ENCODE measurements around the gene VRK3. TPM values are rescaled to one million over a fixed set of nuclear protein-coding genes. Genes with fewer than 3 reads are reported as not detected.

Gene VRK3
- total RNA-seq, 5 donors from 2014 or later (not counting 1 experiment from before 2014, with no cell fraction given) = 84.0 to 104 (median 99.3) TPM

DNA sequence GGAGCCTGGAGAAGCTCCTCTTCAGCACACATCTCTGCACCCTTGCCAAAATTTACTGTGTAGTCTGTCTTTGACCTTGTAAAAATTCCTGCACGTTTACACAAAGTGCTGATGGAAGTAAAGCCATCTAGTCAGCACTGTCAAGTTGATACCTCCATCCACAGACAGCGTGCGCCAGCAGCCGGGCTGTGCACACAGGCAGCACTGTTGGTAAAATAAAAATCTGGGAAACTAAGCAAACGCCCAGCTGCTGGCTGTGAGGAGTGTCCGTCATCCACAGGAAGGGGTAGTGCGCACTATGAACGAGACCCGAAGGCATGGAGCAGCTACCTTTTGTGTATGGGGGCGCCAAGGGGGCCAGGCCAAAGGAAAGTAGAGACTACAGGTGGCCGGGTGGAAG is 46.8 kb downstream of the VRK3 start:
- ChIA-PET POLR2A (no interaction called here), CTCF (no interaction called here)
- H3K4me3 ChIP-seq (ENCODE audit: control insufficient read depth in 1 of 2, extremely low read depth in 1 of 2, low read length in 1 of 2) = no peak overlapping the region
- H3K4me1 ChIP-seq (ENCODE audit: control insufficient read depth in 1 of 2, extremely low read depth in 1 of 2, insufficient read depth in 2 of 2, low read length in 2 of 2) = peaks cover 0 to 3% of the 10 kb centered on the region in 2 experiments
- ATAC-seq (replicated peaks in 1 of 4) = no peak
- Mint-ChIP-seq H3K36me3 (peaks cover 25% of the 10 kb centered on the region), H3K27ac (no peak overlapping the region), H3K4me1 (peaks cover 0 to 4% (median 2%) of the 10 kb centered on the region in 3 donors), H3K27me3 (no peaks in the 10 kb centered on the region), H3K4me3 (no peak overlapping the region), H3K9me3 (no peaks in the 10 kb centered on the region)
- DNase-seq = no peak
- no peaks in the 10 kb centered on the region for H3K9me3 ChIP-seq
- no peak overlapping the region for H3K27ac ChIP-seq (ENCODE audit: low read length)
- 94% methylated on average over 8 of the region's 11 CpGs for WGBS (ENCODE audit: insufficient coverage)
- H3K27me3 ChIP-seq (replicated peaks in 1 of 2; ENCODE audit: control insufficient read depth in 2 of 2, extremely low read depth in 1 of 2, insufficient read depth in 2 of 2, low read length in 1 of 2) = no peaks in the 10 kb centered on the region
- H3K36me3 ChIP-seq (ENCODE audit: control insufficient read depth in 2 of 2, extremely low read depth in 1 of 2, insufficient read depth in 1 of 2, low read length in 1 of 2) = peaks cover 7 to 63% of the 10 kb centered on the region in 2 donors

DNA sequence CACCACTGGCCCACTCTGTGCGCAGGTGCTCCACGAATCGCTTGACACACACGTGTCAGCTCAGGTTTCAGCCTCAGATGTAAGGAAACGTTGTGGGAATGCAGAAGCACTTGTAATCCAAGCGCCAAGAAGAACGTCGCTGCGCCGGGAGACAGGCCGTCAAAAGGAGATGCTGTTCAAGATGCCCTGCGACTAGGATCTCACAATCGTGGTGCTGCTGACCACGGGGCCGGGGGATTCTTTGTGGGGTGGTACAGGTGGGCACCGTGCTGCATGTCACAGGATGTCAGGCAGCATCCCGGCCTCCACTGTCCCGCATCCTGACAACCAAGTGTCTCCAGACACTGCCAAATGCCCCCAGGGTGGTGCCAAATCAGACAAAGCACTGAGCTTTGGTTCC is 47.3 kb downstream of the VRK3 start:
- H3K27me3 ChIP-seq (replicated peaks in 1 of 2; ENCODE audit: control insufficient read depth in 2 of 2, extremely low read depth in 1 of 2, insufficient read depth in 2 of 2, low read length in 1 of 2) = no peaks in the 10 kb centered on the region
- H3K27ac Mint-ChIP-seq = no peak overlapping the region

DNA sequence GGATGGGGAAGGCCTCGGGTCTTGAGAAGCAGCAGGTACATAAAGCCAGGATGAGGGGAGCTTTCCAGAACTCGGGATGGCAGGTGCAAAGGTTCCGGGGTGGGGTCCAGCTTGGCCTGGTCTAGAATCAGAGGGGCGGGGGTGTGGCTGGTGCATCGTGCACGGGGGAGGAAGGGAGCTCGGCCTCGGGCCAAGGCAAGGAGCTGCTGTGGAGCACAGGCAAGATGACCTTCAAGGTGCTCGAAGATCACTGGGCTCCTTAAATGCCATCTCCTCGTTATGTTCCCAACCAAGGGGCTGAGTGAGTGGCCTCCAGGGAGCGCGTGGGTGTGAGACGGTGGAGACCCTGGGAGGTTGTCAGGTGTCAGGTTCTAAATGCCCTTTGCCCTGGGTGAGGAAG is 48.1 kb downstream of the VRK3 start:
- Histone ChIP-seq H3K4me1 (ENCODE audit: control insufficient read depth in 1 of 2, extremely low read depth in 1 of 2, insufficient read depth in 2 of 2, low read length in 2 of 2) (no peaks in the 10 kb centered on the region), H3K27me3 (replicated peaks in 1 of 2; ENCODE audit: control insufficient read depth in 2 of 2, extremely low read depth in 1 of 2, insufficient read depth in 2 of 2, low read length in 1 of 2) (no peaks in the 10 kb centered on the region), H3K27ac (ENCODE audit: low read length) (no peak overlapping the region), H3K9me3 (no peaks in the 10 kb centered on the region), H3K36me3 (ENCODE audit: control insufficient read depth in 2 of 2, extremely low read depth in 1 of 2, insufficient read depth in 1 of 2, low read length in 1 of 2) (peaks cover 7 to 59% of the 10 kb centered on the region in 2 donors), H3K4me3 (ENCODE audit: control insufficient read depth in 1 of 2, extremely low read depth in 1 of 2, low read length in 1 of 2) (no peak overlapping the region)
- DNase-seq (no peak), ATAC-seq (replicated peaks in 1 of 4) (no peak)
- ChIA-PET CTCF (no interaction called here), POLR2A (no interaction called here)
- Mint-ChIP-seq H3K36me3 (peaks cover 25% of the 10 kb centered on the region), H3K27me3 (no peaks in the 10 kb centered on the region), H3K4me1 (no peaks in the 10 kb centered on the region), H3K9me3 (no peaks in the 10 kb centered on the region), H3K4me3 (no peak overlapping the region), H3K27ac (no peak overlapping the region)
- 97% methylated on average over 12 of the region's 13 CpGs for WGBS (ENCODE audit: insufficient coverage)

More for the DNA sequence above, 47.3 kb downstream of the VRK3 start:
- Mint-ChIP-seq H3K4me1 (peaks cover 0 to 4% (median 2%) of the 10 kb centered on the region in 3 donors), H3K36me3 (peaks cover 25% of the 10 kb centered on the region), H3K4me3 (no peak overlapping the region), H3K9me3 (no peaks in the 10 kb centered on the region), H3K27me3 (no peaks in the 10 kb centered on the region)
- no peaks in the 10 kb centered on the region for H3K9me3 ChIP-seq
- no peaks in the 10 kb centered on the region for H3K4me1 ChIP-seq (ENCODE audit: control insufficient read depth in 1 of 2, extremely low read depth in 1 of 2, insufficient read depth in 2 of 2, low read length in 2 of 2)
- POLR2A ChIA-PET = no interaction called here
- CTCF ChIA-PET = no interaction called here
- ATAC-seq (replicated peaks in 1 of 4) (no peak), DNase-seq (no peak)
- H3K36me3 ChIP-seq (ENCODE audit: control insufficient read depth in 2 of 2, extremely low read depth in 1 of 2, insufficient read depth in 1 of 2, low read length in 1 of 2) = peaks cover 7 to 63% of the 10 kb centered on the region in 2 donors
- no peak overlapping the region for H3K27ac ChIP-seq (ENCODE audit: low read length)
- H3K4me3 ChIP-seq (ENCODE audit: control insufficient read depth in 1 of 2, extremely low read depth in 1 of 2, low read length in 1 of 2) = no peak overlapping the region
- WGBS (ENCODE audit: insufficient coverage) = 94% methylated on average over 18 of the region's 18 CpGs

DNA sequence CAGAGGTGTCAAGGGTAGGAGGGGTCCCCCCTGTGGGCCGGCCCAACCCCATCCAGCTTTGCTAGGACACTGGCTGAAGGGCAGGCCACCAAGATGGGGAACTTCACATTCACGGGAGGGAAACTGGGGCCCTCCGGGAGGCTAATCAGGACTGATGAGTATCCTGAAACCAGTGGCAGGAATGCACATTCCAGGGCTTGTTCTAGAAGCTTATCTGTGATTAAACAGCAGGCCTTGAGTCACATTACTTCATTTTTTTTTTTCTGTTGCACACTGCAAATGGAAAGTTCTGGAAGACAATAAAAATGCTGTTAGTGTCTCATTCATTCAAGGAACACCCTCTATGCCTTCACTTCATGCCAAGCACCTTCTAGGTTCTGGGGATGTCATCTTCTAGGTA is 48.7 kb downstream of the VRK3 start:
- Mint-ChIP-seq H3K27me3 (no peaks in the 10 kb centered on the region), H3K4me1 (no peaks in the 10 kb centered on the region), H3K27ac (no peak overlapping the region), H3K9me3 (no peaks in the 10 kb centered on the region), H3K36me3 (peaks cover 20% of the 10 kb centered on the region), H3K4me3 (no peak overlapping the region)
- Histone ChIP-seq H3K27ac (ENCODE audit: low read length) (no peak overlapping the region), H3K4me1 (ENCODE audit: control insufficient read depth in 1 of 2, extremely low read depth in 1 of 2, insufficient read depth in 2 of 2, low read length in 2 of 2) (no peaks in the 10 kb centered on the region), H3K9me3 (no peaks in the 10 kb centered on the region), H3K36me3 (ENCODE audit: control insufficient read depth in 2 of 2, extremely low read depth in 1 of 2, insufficient read depth in 1 of 2, low read length in 1 of 2) (peaks cover 7 to 55% of the 10 kb centered on the region in 2 donors), H3K4me3 (ENCODE audit: control insufficient read depth in 1 of 2, extremely low read depth in 1 of 2, low read length in 1 of 2) (no peak overlapping the region), H3K27me3 (replicated peaks in 1 of 2; ENCODE audit: control insufficient read depth in 2 of 2, extremely low read depth in 1 of 2, insufficient read depth in 2 of 2, low read length in 1 of 2) (no peaks in the 10 kb centered on the region)
- DNase-seq (no peak), ATAC-seq (replicated peaks in 1 of 4) (no peak)
- 100% methylated on average over 3 of the region's 3 CpGs for WGBS (ENCODE audit: insufficient coverage)
- POLR2A ChIA-PET = no interaction called here
- CTCF ChIA-PET = no interaction called here

DNA sequence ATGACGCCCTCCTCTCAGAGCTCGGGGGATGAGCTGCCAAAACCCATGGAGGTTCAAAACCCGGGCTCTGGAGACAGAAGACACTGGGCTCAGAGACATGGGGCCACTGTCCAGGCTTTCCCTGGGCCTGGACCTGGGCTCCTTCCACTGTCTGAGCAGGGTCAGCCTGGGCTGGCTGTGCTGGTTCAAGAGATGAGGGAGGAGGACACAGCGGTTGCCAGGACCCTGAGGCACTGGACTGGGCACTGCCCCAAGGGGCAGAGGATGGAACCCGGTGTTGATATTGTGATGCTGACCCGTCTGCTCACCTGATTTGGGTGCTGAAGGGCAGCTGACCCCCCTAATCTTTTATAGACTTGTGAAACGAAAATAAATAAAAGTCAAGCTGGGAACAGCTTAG is 50.1 kb downstream of the VRK3 start:
- DNase-seq (no peak), ATAC-seq (replicated peaks in 1 of 4) (no peak)
- Mint-ChIP-seq H3K27ac (no peak overlapping the region), H3K4me3 (no peak overlapping the region), H3K9me3 (no peaks in the 10 kb centered on the region), H3K36me3 (peaks cover 15% of the 10 kb centered on the region), H3K4me1 (no peaks in the 10 kb centered on the region), H3K27me3 (no peaks in the 10 kb centered on the region)
- H3K27ac ChIP-seq (ENCODE audit: low read length) = no peak overlapping the region
- POLR2A ChIA-PET = no interaction called here
- CTCF ChIA-PET = no interaction called here
- H3K27me3 ChIP-seq (replicated peaks in 1 of 2; ENCODE audit: control insufficient read depth in 2 of 2, extremely low read depth in 1 of 2, insufficient read depth in 2 of 2, low read length in 1 of 2) = no peaks in the 10 kb centered on the region
- H3K4me1 ChIP-seq (ENCODE audit: control insufficient read depth in 1 of 2, extremely low read depth in 1 of 2, insufficient read depth in 2 of 2, low read length in 2 of 2) = no peaks in the 10 kb centered on the region
- H3K4me3 ChIP-seq (ENCODE audit: control insufficient read depth in 1 of 2, extremely low read depth in 1 of 2, low read length in 1 of 2) = no peak overlapping the region
- 77% methylated on average over 3 of the region's 7 CpGs for WGBS (ENCODE audit: insufficient coverage)
- H3K9me3 ChIP-seq = no peaks in the 10 kb centered on the region
- H3K36me3 ChIP-seq (ENCODE audit: control insufficient read depth in 2 of 2, extremely low read depth in 1 of 2, insufficient read depth in 1 of 2, low read length in 1 of 2) = peaks cover 3 to 45% of the 10 kb centered on the region in 2 donors

DNA sequence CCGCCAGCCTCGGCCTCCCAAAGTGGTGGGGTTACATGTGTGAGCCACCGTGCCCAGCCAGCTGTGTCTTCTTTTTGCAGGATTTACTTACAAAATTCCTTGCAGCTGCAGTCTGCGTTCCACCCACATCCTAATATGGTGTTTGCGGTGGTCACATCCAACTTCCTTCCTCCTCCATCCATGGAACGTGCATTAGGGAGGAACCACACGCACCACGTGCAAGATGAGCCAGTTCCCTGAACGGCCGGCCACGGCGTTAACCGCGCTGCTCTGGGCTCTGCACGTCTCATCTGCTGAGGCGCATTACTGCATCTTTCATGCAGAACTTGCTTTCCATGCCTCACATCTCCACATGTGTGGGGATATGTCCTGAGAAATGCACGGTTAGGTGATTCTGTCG is 51.2 kb downstream of the VRK3 start:
- Mint-ChIP-seq H3K9me3 (no peaks in the 10 kb centered on the region), H3K4me3 (no peak overlapping the region), H3K27ac (no peak overlapping the region), H3K27me3 (peaks cover 0 to 3% of the 10 kb centered on the region in 2 donors), H3K4me1 (no peaks in the 10 kb centered on the region), H3K36me3 (peaks cover 15% of the 10 kb centered on the region)
- ATAC-seq (replicated peaks in 1 of 4) = no peak
- H3K27ac ChIP-seq (ENCODE audit: low read length) = no peak overlapping the region
- peaks cover 3 to 37% of the 10 kb centered on the region in 2 donors for H3K36me3 ChIP-seq (ENCODE audit: control insufficient read depth in 2 of 2, extremely low read depth in 1 of 2, insufficient read depth in 1 of 2, low read length in 1 of 2)
- POLR2A ChIA-PET = no interaction called here
- H3K4me3 ChIP-seq (ENCODE audit: control insufficient read depth in 1 of 2, extremely low read depth in 1 of 2, low read length in 1 of 2) = no peak overlapping the region
- H3K9me3 ChIP-seq = no peaks in the 10 kb centered on the region
- CTCF ChIA-PET = interaction anchor here in 1 of 2 donors (0.6 kb wide), 1 partner anchor 17 kb away, joined by 3 read pairs; no protein-coding TSS in a partner anchor
- DNase-seq = no peak
- WGBS (ENCODE audit: insufficient coverage) = 95% methylated on average over 4 of the region's 18 CpGs
- H3K27me3 ChIP-seq (replicated peaks in 1 of 2; ENCODE audit: control insufficient read depth in 2 of 2, extremely low read depth in 1 of 2, insufficient read depth in 2 of 2, low read length in 1 of 2) = peaks cover 0 to 4% of the 10 kb centered on the region in 2 experiments
- no peaks in the 10 kb centered on the region for H3K4me1 ChIP-seq (ENCODE audit: control insufficient read depth in 1 of 2, extremely low read depth in 1 of 2, insufficient read depth in 2 of 2, low read length in 2 of 2)

DNA sequence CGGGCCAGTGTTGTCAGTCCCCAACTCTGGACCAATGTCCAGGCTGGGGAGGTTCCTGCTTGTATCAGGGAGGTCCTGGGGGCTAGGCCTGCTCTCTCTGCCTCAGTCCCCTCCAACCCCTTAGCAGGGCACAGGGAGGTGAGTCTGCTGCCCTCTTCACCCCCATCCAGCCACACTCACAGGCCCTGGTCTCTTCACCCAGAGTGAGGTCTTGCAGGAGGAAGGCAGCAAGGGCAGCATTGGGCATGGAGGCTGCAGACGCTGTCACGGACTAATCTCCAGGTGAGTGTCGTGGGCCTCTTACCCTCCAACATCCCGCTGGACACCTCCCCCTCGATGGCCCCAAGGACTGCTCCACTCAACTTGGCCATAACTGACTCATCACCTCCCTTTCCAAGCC is 52.3 kb downstream of the VRK3 start:
- H3K36me3 Mint-ChIP-seq = peaks cover 10% of the 10 kb centered on the region
- ChIA-PET CTCF (no interaction called here), POLR2A (no interaction called here)
- Histone ChIP-seq H3K27me3 (replicated peaks in 1 of 2; ENCODE audit: control insufficient read depth in 2 of 2, extremely low read depth in 1 of 2, insufficient read depth in 2 of 2, low read length in 1 of 2) (peaks cover 0 to 14% of the 10 kb centered on the region in 2 experiments), H3K9me3 (no peaks in the 10 kb centered on the region), H3K4me1 (ENCODE audit: control insufficient read depth in 1 of 2, extremely low read depth in 1 of 2, insufficient read depth in 2 of 2, low read length in 2 of 2) (no peaks in the 10 kb centered on the region), H3K4me3 (ENCODE audit: control insufficient read depth in 1 of 2, extremely low read depth in 1 of 2, low read length in 1 of 2) (no peak overlapping the region), H3K27ac (ENCODE audit: low read length) (no peak overlapping the region), H3K36me3 (ENCODE audit: control insufficient read depth in 2 of 2, extremely low read depth in 1 of 2, insufficient read depth in 1 of 2, low read length in 1 of 2) (peaks cover 3 to 26% of the 10 kb centered on the region in 2 donors)
- H3K4me1 Mint-ChIP-seq = no peaks in the 10 kb centered on the region
- H3K9me3 Mint-ChIP-seq = no peaks in the 10 kb centered on the region
- WGBS (ENCODE audit: insufficient coverage) = 60% methylated on average over 2 of the region's 6 CpGs
- no peak overlapping the region for H3K4me3 Mint-ChIP-seq
- H3K27me3 Mint-ChIP-seq = peaks cover 0 to 10% of the 10 kb centered on the region in 2 donors
- no peak for ATAC-seq (replicated peaks in 1 of 4)
- no peak overlapping the region for H3K27ac Mint-ChIP-seq
- no peak for DNase-seq
